K562 (cell line): Measurements from ENCODE around the gene ADAMTS7. TPM values are rescaled to one million over a fixed set of nuclear protein-coding genes. Genes with fewer than 3 reads are reported as not detected.

Experiments
- ATAC-seq: fragments of 200-7000 bp; cut with Tn5 transposase; 3 replicates; pipeline ENCODE4 v1.9.1; 2020; ENCODE audit warnings: moderate library complexity
- BruUV-seq: library from RNA; stranded (reverse); fragments of 400-500 nt; replicated peaks from 2 replicates; lab custom pipeline; 2021; lab: Mats Ljungman, UMichigan
- CTCF ChIA-PET: fragments of 300-600 bp; formaldehyde crosslinking; extraction: SDS; loops from one replicate; lab custom pipeline; 2021; ENCODE audit warnings: low intra/inter-chr PET ratio; lab: Yijun Ruan, JAX
- POLR2A ChIA-PET: fragments of 300-600, 350-650 bp; sonication (Branson Sonifier 250); formaldehyde crosslinking; extraction: SDS; loops from one replicate; lab custom pipeline; 2021; ENCODE audit warnings: antibody characterized with exemption, inconsistent platforms; lab: Yijun Ruan, JAX
- DNase-seq, 4 experiments: peaks; one replicate each; pipeline versions ENCODE4 v3.0.0 to v3.0.0-alpha.2; 2011 to 2018; ENCODE audit warnings: low spot score in 3 of 4, mixed read lengths in 3 of 4; ENCODE audit errors: extremely low read depth in 1 of 4
- FAIRE-seq: peaks from 2 replicates; lab custom pipeline; 2011; peaks lifted over from hg19 to GRCh38; lab: Jason Lieb, UNC
- H2AFZ ChIP-seq: 2 replicates; pipeline ENCODE4 v1.6.0; 2011; ENCODE audit warnings: low read depth, low read length, control low read depth, inconsistent platforms
- H3K27ac ChIP-seq: fragments of 200-600 bp; 3 replicates; pipeline ENCODE4 v1.8.0; 2011; ENCODE audit warnings: low read depth, mild to moderate bottlenecking, control low read depth, inconsistent platforms, low read length, moderate library complexity, mixed read lengths; ENCODE audit errors: extremely low read depth
- H3K27me3 ChIP-seq, 2 experiments: fragments of 300-600 bp in 1 of 2; 2 replicates in 1 of 2; 3 replicates in 1 of 2; pipeline versions ENCODE4 v1.6.0 to v1.8.0; 2011; ENCODE audit warnings: inconsistent platforms in 2 of 2, low read length in 2 of 2, mild to moderate bottlenecking in 1 of 2, mixed read lengths in 1 of 2, moderate library complexity in 1 of 2; ENCODE audit not compliant: control insufficient read depth in 2 of 2, insufficient read depth in 2 of 2
- H3K36me3 ChIP-seq: fragments of 300-600 bp; 3 replicates; pipeline ENCODE4 v1.8.0; 2011; ENCODE audit warnings: mild to moderate bottlenecking, low read length, inconsistent platforms; ENCODE audit not compliant: control insufficient read depth, insufficient read depth
- H3K4me1 ChIP-seq, 2 experiments: fragments of 200-600 bp in 1 of 2; replicated peaks in 1 of 2; 2 replicates in 1 of 2; 3 replicates in 1 of 2; pipeline versions ENCODE4 v1.5.1 to v1.8.0; 2011; ENCODE audit warnings: inconsistent platforms in 2 of 2, low read length in 2 of 2, mild to moderate bottlenecking in 1 of 2, mixed read lengths in 1 of 2, moderate library complexity in 1 of 2; ENCODE audit not compliant: control insufficient read depth in 2 of 2, insufficient read depth in 2 of 2
- H3K4me2 ChIP-seq: 2 replicates; pipeline ENCODE4 v1.6.1; 2011; ENCODE audit warnings: low read length, control low read depth, inconsistent platforms, mixed read lengths; ENCODE audit not compliant: insufficient read depth
- H3K4me3 ChIP-seq: fragments of 200-600 bp; sonication (generic), shearing (Covaris generic); 2 replicates; pipeline ENCODE4 v1.5.1; 2016; ENCODE audit warnings: control low read depth, inconsistent platforms
- H3K79me2 ChIP-seq: fragments of 200-600 bp; 3 replicates; pipeline ENCODE4 v1.8.0; 2011; ENCODE audit warnings: low read length, inconsistent platforms; ENCODE audit not compliant: control insufficient read depth, insufficient read depth
- H3K9ac ChIP-seq, 2 experiments: 2 replicates each; pipeline versions ENCODE4 v1.6.0 to v1.6.1; 2011; ENCODE audit warnings: low read depth in 2 of 2, low read length in 2 of 2, control low read depth in 1 of 2, inconsistent platforms in 1 of 2, mild to moderate bottlenecking in 1 of 2, mixed read lengths in 1 of 2; ENCODE audit not compliant: insufficient read depth in 1 of 2
- H3K9me1 ChIP-seq: one replicate; pipeline ENCODE4 v1.6.0; 2011; ENCODE audit warnings: inconsistent platforms, mild to moderate bottlenecking, low read length, moderate library complexity; ENCODE audit not compliant: control insufficient read depth, insufficient read depth
- H3K9me3 ChIP-seq: replicated peaks from 2 replicates; pipeline ENCODE4 v1.5.1; 2011; ENCODE audit warnings: low read depth, low read length, inconsistent platforms; ENCODE audit not compliant: control insufficient read depth, insufficient read depth
- H4K20me1 ChIP-seq: replicated peaks from 2 replicates; pipeline ENCODE4 v1.6.1; 2011; ENCODE audit warnings: low read length, inconsistent platforms, mixed read lengths; ENCODE audit not compliant: control insufficient read depth, insufficient read depth
- CEBPZ ChIP-seq: fragments of 150-350 bp; IDR thresholded peaks from 2 replicates; pipeline ENCODE4 v1.6.1; 2014; ENCODE audit warnings: low read depth, mild to moderate bottlenecking, low read length, borderline replicate concordance
- CHCHD3 ChIP-seq: fragments of 250-450 bp; sonication (Bioruptor Pico); IDR thresholded peaks from 2 replicates; pipeline ENCODE4 v2.1.2; 2022; ENCODE audit warnings: mild to moderate bottlenecking
- LEF1 ChIP-seq: fragments of 450-650 bp; IDR thresholded peaks from 2 replicates; pipeline ENCODE4 v1.6.1; 2016; ENCODE audit warnings: mild to moderate bottlenecking
- MAX ChIP-seq: sonication (generic); formaldehyde crosslinking; IDR thresholded peaks from 2 replicates; pipeline ENCODE4 v1.9.0; 2022; ENCODE audit warnings: mild to moderate bottlenecking, missing genetic modification reagents
- POLR2H ChIP-seq: IDR thresholded peaks from 2 replicates; pipeline ENCODE4 v1.6.1; 2016; ENCODE audit warnings: missing genetic modification characterization, low read depth, mild to moderate bottlenecking, control low read depth, missing compliant biosample characterization, moderate library complexity
- PPARD ChIP-seq: fragments of 250-450 bp; sonication (Bioruptor Pico); IDR thresholded peaks from 2 replicates; pipeline ENCODE4 v1.8.0; 2022; ENCODE audit warnings: inconsistent platforms, mild to moderate bottlenecking, moderate library complexity
- RBBP5 ChIP-seq: fragments of 200-600 bp; sonication (generic); IDR thresholded peaks from 2 replicates; pipeline ENCODE4 v1.6.1; 2012; ENCODE audit warnings: borderline replicate concordance, mild to moderate bottlenecking, low read length, control low read depth, inconsistent platforms; ENCODE audit not compliant: insufficient read depth, poor library complexity, severe bottlenecking
- SREBF1 ChIP-seq: fragments of 150-350 bp; IDR thresholded peaks from 2 replicates; pipeline ENCODE4 v1.6.1; 2014; ENCODE audit warnings: antibody characterized with exemption, low read depth, low read length, borderline replicate concordance
- TCFL5 ChIP-seq: fragments of 250-450 bp; sonication (Bioruptor Pico); conservative IDR thresholded peaks from 2 replicates; pipeline ENCODE4 v1.6.1; 2021; ENCODE audit warnings: mild to moderate bottlenecking, moderate library complexity, matching md5 sums
- TEAD2 ChIP-seq: fragments of 450-650 bp; IDR thresholded peaks from 2 replicates; pipeline ENCODE4 v1.6.1; 2016; ENCODE audit warnings: missing genetic modification characterization, control low read depth, missing compliant biosample characterization
- ZBTB11 ChIP-seq, 3 experiments: fragments of 200-800 bp in 1 of 3; fragments of 250-450 bp in 1 of 3; fragments of 450-650 bp in 1 of 3; sonication (Bioruptor Pico) in 1 of 3; sonication (Bioruptor generic) in 1 of 3; formaldehyde crosslinking in 1 of 3; IDR thresholded peaks; 2 replicates each; pipeline versions ENCODE4 v1.6.1 to v1.8.0; 2016 to 2022; ENCODE audit warnings: mild to moderate bottlenecking in 2 of 3, missing genetic modification characterization in 2 of 3, missing compliant biosample characterization in 1 of 3, moderate library complexity in 1 of 3
- ZNF12 ChIP-seq: sonication (generic); formaldehyde crosslinking; IDR thresholded peaks from 2 replicates; pipeline ENCODE4 v1.4.0; 2020; ENCODE audit warnings: mild to moderate bottlenecking, missing genetic modification reagents
- ZNF551 ChIP-seq: fragments of 250-450 bp; sonication (Bioruptor Pico); IDR thresholded peaks from 2 replicates; pipeline ENCODE4 v1.5.0; 2021; ENCODE audit warnings: mild to moderate bottlenecking, moderate library complexity
- ZNF77 ChIP-seq: fragments of 250-450 bp; sonication (Bioruptor Pico); IDR thresholded peaks from 2 replicates; pipeline ENCODE4 v1.5.0; 2020
- WGBS: fragments of 100-300 bp; shearing (Covaris generic); methylation state at CpG from one replicate; pipeline ENCODE4 v1.1.6; 2016; ENCODE audit warnings: low coverage, mixed read lengths; ENCODE audit not compliant: insufficient coverage; ENCODE audit errors: missing lambda C conversion rate; 5-methylcytosine and 5-hydroxymethylcytosine counted together
- in situ Hi-C: fragments of 300-500 bp; cut with MboI; formaldehyde crosslinking; loops from 4 replicates; pipeline ENCODE4 v1.15.0; 2018; ENCODE audit warnings: inconsistent platforms, mixed read lengths
- intact Hi-C: fragments of 100-400 bp; cut with micrococcal nuclease; formaldehyde crosslinking; loops from 2 replicates; pipeline ENCODE4 v1.14.2; 2022
- polyA plus RNA-seq, 8 experiments: library from polyadenylated mRNA; depleted of rRNA in 4 of 8; stranded (reverse) in 5 of 8; unstranded in 3 of 8; fragments of >200 nt; fragmentation: Nextera tagmentation in 2 of 8; fragmentation: Illumina TruSeq in 1 of 8; extraction: Ambion mirVana in 2 of 8; extraction: Trizol in 1 of 8; gene quantifications; 2 replicates each; pipeline versions ENCODE4 v1.2.1 to v1.2.3, GENCODE V29; 2011 to 2014; ENCODE audit warnings: inconsistent platforms in 1 of 8, missing spikeins in 1 of 8
- total RNA-seq, 7 experiments: library from RNA; depleted of rRNA in 6 of 7; stranded (reverse); fragments of >200 nt in 6 of 7; fragmentation: Illumina TruSeq in 2 of 7; extraction: Trizol in 2 of 7; gene quantifications; 2 replicates each; pipeline versions ENCODE4 v1.2.1 to v1.2.3, GENCODE V29; 2011 to 2021; ENCODE audit warnings: low replicate concordance in 1 of 7

Gene ADAMTS7
- total and polyA plus RNA-seq, 9 of the 15 experiments (the other 6 are each of a cell fraction or from before 2014, with no cell fraction given), result 0.05 to 0.07 TPM; not detected in 7

GRCh38 chr15:78797951-78798350, 13.3 kb downstream of the ADAMTS7 start (continued):
- TF ChIP-seq LEF1 (no peak), CHCHD3 (CRISPR knock-in tag) (no peak), MAX (CRISPR knock-in tag) (no peak), RBBP5 (no peak), ZNF551 (CRISPR knock-in tag) (no peak)

- Histone ChIP-seq H3K27ac (no peak overlapping the region), H2AFZ (no peak overlapping the region), H3K36me3 (no peaks in the 10 kb centered on the region), H3K4me2 (no peak overlapping the region), H3K9me3 (no peaks in the 10 kb centered on the region), H3K79me2 (no peaks in the 10 kb centered on the region), H3K4me3 (no peak overlapping the region), H3K27me3 (peaks cover 7 to 45% of the 10 kb centered on the region in 2 experiments; a peak in 4 of 5 replicates), H3K9me1 (no peaks in the 10 kb centered on the region), H3K4me1 (peaks cover 0 to 5% of the 10 kb centered on the region in 2 experiments; a peak in 1 of 5 replicates), H4K20me1 (peaks cover 11% of the 10 kb centered on the region; the same call in 1 of the 2 replicates), H3K9ac (no peak overlapping the region)
- CTCF ChIA-PET, result no interaction called here
- in situ Hi-C loops (no loop called here), intact Hi-C loops (no loop called here)
- POLR2A ChIA-PET, result interaction anchor here (0.6 kb wide), 1 partner anchor 42 kb away, joined by 3 read pairs; no protein-coding TSS in a partner anchor
- FAIRE-seq (no peak), DNase-seq (no peak), ATAC-seq (no peak; the same call in 2 of the 3 replicates)
- BruUV-seq, result no TSS peak
- WGBS, result 3% methylated on average over 9 of the region's 15 CpGs
- no peak for TF ChIP-seq ZBTB11 (CRISPR knock-in tag; IDR thresholded peaks at IDR 0.05)
- TF ChIP-seq SREBF1, result no peak
- no peak for TF ChIP-seq ZNF12 (CRISPR knock-in tag)
- no peak for TF ChIP-seq CEBPZ
- no peak for TF ChIP-seq TCFL5 (CRISPR knock-in tag)
- TF ChIP-seq POLR2H (tag), result no peak
- TF ChIP-seq ZNF77 (CRISPR knock-in tag), result no peak
- no peak for TF ChIP-seq TEAD2
- TF ChIP-seq PPARD, result no peak
These were observed 14.8 kb downstream of the ADAMTS7 start for GRCh38 chr15:78796510-78796909.
